ENCODE data around the gene SLC27A1. TPM values are rescaled to one million over a fixed set of nuclear protein-coding genes. Genes with fewer than 3 reads are reported as not detected.
A peak's percentile ranks its signal among the peaks of the same experiment; 100 is the strongest.
"Not testable (repeated sequence)": the region's sequence is repeated elsewhere in the genome, so short reads cannot be mapped to it uniquely, and the experiment has no call there.

Gene SLC27A1
- total and polyA plus RNA-seq, 2 donors: 2.0 to 11.9 TPM

DNA sequence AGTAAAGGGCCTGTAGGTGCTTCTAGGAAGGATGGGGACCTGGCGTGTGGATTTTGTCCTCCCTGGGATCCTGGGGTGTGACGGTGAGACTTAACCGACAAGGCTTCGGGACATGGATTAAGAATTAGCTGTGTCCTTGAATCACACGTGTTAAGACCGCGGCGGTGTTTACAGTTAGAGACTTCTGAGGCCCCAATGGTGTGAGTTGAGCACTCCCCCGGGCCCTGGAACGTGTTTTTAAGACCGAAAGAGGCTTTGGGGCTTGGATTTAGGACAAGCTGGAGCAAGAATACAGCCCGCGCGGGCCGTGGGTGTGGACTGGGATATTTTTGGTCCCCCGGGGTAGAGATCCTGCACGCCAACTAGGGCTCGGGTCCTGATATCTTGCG is 1.2 kb upstream of the SLC27A1 start:
- no peaks in the 10 kb centered on the region for H3K36me3 ChIP-seq (ENCODE audit: control insufficient read depth in 2 of 2, insufficient read depth in 2 of 2, low read length in 1 of 2)
- peak overlapping the region; percentile 35 to 58 for H3K4me3 ChIP-seq (ENCODE audit: low read length in 2 of 2)
- peaks cover 2 to 41% of the 10 kb centered on the region in 2 donors for H3K27me3 ChIP-seq (ENCODE audit: control insufficient read depth in 2 of 2, insufficient read depth in 1 of 2, low read length in 1 of 2)
- H3K4me1 ChIP-seq (ENCODE audit: control insufficient read depth in 2 of 2, insufficient read depth in 2 of 2, low read length in 2 of 2): peaks cover 12 to 33% of the 10 kb centered on the region in 2 donors
- peak overlapping the region; percentile 55 to 68 for H3K27ac ChIP-seq (ENCODE audit: low read depth in 1 of 2, low read length in 1 of 2)
- no peak for DNase-seq (ENCODE audit: low read depth in 6 of 9, low spot score in 9 of 9)
- H3K9me3 ChIP-seq (ENCODE audit: control insufficient read depth in 2 of 2, insufficient read depth in 1 of 2, low read length in 1 of 2): peaks cover 0 to 4% of the 10 kb centered on the region in 2 donors
- 23% methylated on average over 19 of the region's 19 CpGs for WGBS

DNA sequence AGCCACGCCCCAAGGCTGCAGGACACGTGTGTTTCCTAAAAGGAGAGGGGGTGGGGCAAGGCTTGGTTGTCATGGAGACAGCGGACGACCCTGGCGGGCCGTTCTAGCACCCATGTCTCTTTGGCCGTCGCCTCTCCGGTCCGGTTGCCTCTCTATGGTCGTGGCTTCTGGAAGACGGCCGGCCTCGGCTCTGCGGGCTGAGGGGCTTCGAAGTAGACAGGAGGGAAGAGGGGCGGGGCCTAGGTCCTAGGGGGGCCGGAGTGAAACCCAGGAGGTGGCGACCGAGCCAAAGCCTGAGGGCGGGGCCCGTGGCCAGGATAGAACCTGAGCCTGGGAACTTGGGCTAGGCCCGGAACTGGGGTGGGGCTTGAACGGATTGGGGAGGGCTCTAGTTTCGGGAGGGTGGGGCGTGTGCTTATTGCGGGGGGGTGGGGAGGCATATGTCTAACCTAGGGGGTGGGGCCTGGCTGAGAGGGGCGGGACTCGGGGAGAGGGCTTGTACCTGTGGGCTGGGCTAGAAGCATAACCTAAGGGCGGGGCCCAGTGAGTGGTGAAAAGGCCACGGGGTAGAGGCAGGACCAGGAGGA is 750 bp upstream of the SLC27A1 start:
- Histone ChIP-seq H3K36me3 (ENCODE audit: control insufficient read depth in 2 of 2, insufficient read depth in 2 of 2, low read length in 1 of 2) (no peaks in the 10 kb centered on the region), H3K9me3 (ENCODE audit: control insufficient read depth in 2 of 2, insufficient read depth in 1 of 2, low read length in 1 of 2) (peaks cover 0 to 4% of the 10 kb centered on the region in 2 donors), H3K27ac (ENCODE audit: low read depth in 1 of 2, low read length in 1 of 2) (peak overlapping the region; percentile 68 to 81), H3K4me3 (ENCODE audit: low read length in 2 of 2) (peak overlapping the region; percentile 56 to 58), H3K4me1 (ENCODE audit: control insufficient read depth in 2 of 2, insufficient read depth in 2 of 2, low read length in 2 of 2) (peaks cover 12 to 33% of the 10 kb centered on the region in 2 donors), H3K27me3 (ENCODE audit: control insufficient read depth in 2 of 2, insufficient read depth in 1 of 2, low read length in 1 of 2) (peaks cover 2 to 41% of the 10 kb centered on the region in 2 donors)
- under 1% methylated on average over 31 of the region's 31 CpGs for WGBS
- DNase-seq (ENCODE audit: low read depth in 6 of 9, low spot score in 9 of 9): peak in 8 of 9 donors; percentile 56 to 90 (median 74)

DNA sequence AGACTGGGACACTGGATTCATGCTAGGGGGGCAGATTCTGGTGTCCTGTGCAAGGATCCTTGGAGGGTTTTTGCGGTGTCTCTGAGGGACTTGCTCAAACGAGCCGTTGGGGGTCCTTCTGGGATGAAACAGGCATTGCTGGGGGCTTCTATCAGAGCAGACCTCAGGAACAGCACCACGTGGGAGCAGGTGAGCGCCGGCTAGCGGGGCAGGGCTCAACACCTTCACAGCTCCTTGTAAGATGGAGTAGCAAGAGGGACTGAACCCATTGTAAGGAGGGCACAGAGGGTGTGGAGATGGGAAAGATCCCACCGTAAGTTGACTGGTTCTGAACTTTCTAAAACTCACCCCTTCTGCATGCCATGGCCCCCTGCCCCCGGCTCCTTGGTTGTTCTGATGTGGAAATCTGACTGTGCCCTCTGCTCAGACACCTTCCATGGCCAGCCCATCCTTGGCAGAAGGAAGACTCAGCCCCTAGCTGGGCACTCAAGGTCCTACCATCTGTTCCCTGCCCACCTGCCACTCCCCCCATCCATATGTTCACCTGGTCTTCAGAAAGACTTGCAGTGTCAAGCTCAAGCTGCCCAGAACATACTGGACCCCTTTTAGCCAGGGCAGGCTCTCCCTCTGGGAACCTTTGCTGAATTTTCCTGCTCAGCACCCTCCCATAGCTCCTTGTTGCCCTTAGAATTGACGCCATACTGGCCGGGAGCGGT is 1.2 kb downstream of the SLC27A1 start:
- peak overlapping the region in 1 of 2 donors; percentile 18 for H3K27ac ChIP-seq (ENCODE audit: low read depth in 1 of 2, low read length in 1 of 2)
- 73% methylated on average over 12 of the region's 12 CpGs for WGBS
- no peak for DNase-seq (ENCODE audit: low read depth in 6 of 9, low spot score in 9 of 9)

GRCh38 chr19:17473041-17473440 is 2.7 kb downstream of the SLC27A1 start:
- Histone ChIP-seq H3K4me3 (ENCODE audit: low read length in 2 of 2) (no peak overlapping the region), H3K4me1 (ENCODE audit: control insufficient read depth in 2 of 2, insufficient read depth in 2 of 2, low read length in 2 of 2) (peaks cover 12 to 29% of the 10 kb centered on the region in 2 donors), H3K9me3 (ENCODE audit: control insufficient read depth in 2 of 2, insufficient read depth in 1 of 2, low read length in 1 of 2) (peaks cover 0 to 4% of the 10 kb centered on the region in 2 donors), H3K36me3 (ENCODE audit: control insufficient read depth in 2 of 2, insufficient read depth in 2 of 2, low read length in 1 of 2) (no peaks in the 10 kb centered on the region), H3K27me3 (ENCODE audit: control insufficient read depth in 2 of 2, insufficient read depth in 1 of 2, low read length in 1 of 2) (peaks cover 2 to 38% of the 10 kb centered on the region in 2 donors), H3K27ac (ENCODE audit: low read depth in 1 of 2, low read length in 1 of 2) (no peak overlapping the region)
- WGBS: 78% methylated on average over 9 of the region's 9 CpGs
- no peak for DNase-seq (ENCODE audit: low read depth in 6 of 9, low spot score in 9 of 9)

More for the DNA sequence above, 1.2 kb downstream of the SLC27A1 start:
- Histone ChIP-seq H3K4me3 (ENCODE audit: low read length in 2 of 2) (peak overlapping the region in 1 of 2 donors; percentile 56), H3K4me1 (ENCODE audit: control insufficient read depth in 2 of 2, insufficient read depth in 2 of 2, low read length in 2 of 2) (peaks cover 12 to 29% of the 10 kb centered on the region in 2 donors), H3K36me3 (ENCODE audit: control insufficient read depth in 2 of 2, insufficient read depth in 2 of 2, low read length in 1 of 2) (no peaks in the 10 kb centered on the region), H3K27me3 (ENCODE audit: control insufficient read depth in 2 of 2, insufficient read depth in 1 of 2, low read length in 1 of 2) (peaks cover 2 to 38% of the 10 kb centered on the region in 2 donors), H3K9me3 (ENCODE audit: control insufficient read depth in 2 of 2, insufficient read depth in 1 of 2, low read length in 1 of 2) (peaks cover 0 to 4% of the 10 kb centered on the region in 2 donors)

- DNase-seq (ENCODE audit: low read depth in 6 of 9, low spot score in 9 of 9); H3K27ac ChIP-seq (ENCODE audit: low read depth in 1 of 2, low read length in 1 of 2); H3K36me3 ChIP-seq (ENCODE audit: control insufficient read depth in 2 of 2, insufficient read depth in 2 of 2, low read length in 1 of 2); H3K9me3 ChIP-seq (ENCODE audit: control insufficient read depth in 2 of 2, insufficient read depth in 1 of 2, low read length in 1 of 2); H3K4me3 ChIP-seq (ENCODE audit: low read length in 2 of 2): not testable (repeated sequence)
- 79% methylated on average over 6 of the region's 6 CpGs for WGBS
- Histone ChIP-seq H3K27me3 (ENCODE audit: control insufficient read depth in 2 of 2, insufficient read depth in 1 of 2, low read length in 1 of 2) (peaks cover 0 to 18% of the 10 kb centered on the region in 2 donors), H3K4me1 (ENCODE audit: control insufficient read depth in 2 of 2, insufficient read depth in 2 of 2, low read length in 2 of 2) (peaks cover 8 to 14% of the 10 kb centered on the region in 2 donors)
Observed at GRCh38 chr19:17475011-17475540, 4.8 kb downstream of the SLC27A1 start.

DNA sequence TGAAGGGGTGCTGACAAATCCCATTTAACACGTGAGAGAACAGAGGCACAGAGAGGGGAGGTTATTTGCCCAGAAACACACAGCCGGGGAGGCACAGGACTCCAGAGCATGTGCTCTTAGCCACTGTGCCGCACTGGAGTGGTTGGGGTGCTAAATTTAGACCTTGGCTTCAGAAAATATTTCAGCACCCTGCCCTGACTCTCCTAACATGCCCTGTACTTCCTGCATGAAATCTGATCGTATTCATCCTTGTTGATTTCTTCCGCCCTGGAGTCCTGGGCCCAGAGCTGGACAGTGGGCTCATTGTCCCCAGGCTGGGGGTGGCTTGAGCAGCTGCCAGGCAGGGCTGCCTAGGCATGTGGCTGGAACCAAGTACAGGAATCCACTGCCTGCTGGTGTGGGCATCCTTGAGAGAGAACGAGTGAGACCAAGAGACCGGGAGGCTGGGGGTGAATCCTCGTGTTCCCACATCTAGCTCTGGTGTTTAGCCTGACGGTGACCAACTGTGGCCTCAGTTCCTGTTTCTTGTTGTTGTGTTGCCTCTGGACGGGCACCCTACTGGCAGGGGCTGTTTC is 5.3 kb downstream of the SLC27A1 start:
- no peaks in the 10 kb centered on the region for H3K36me3 ChIP-seq (ENCODE audit: control insufficient read depth in 2 of 2, insufficient read depth in 2 of 2, low read length in 1 of 2)
- H3K4me3 ChIP-seq (ENCODE audit: low read length in 2 of 2): no peak overlapping the region
- peaks cover 8 to 11% of the 10 kb centered on the region in 2 donors for H3K4me1 ChIP-seq (ENCODE audit: control insufficient read depth in 2 of 2, insufficient read depth in 2 of 2, low read length in 2 of 2)
- H3K9me3 ChIP-seq (ENCODE audit: control insufficient read depth in 2 of 2, insufficient read depth in 1 of 2, low read length in 1 of 2): peaks cover 0 to 4% of the 10 kb centered on the region in 2 donors
- H3K27ac ChIP-seq (ENCODE audit: low read depth in 1 of 2, low read length in 1 of 2): no peak overlapping the region
- 84% methylated on average over 10 of the region's 10 CpGs for WGBS
- H3K27me3 ChIP-seq (ENCODE audit: control insufficient read depth in 2 of 2, insufficient read depth in 1 of 2, low read length in 1 of 2): peaks cover 0 to 14% of the 10 kb centered on the region in 2 donors
- no peak for DNase-seq (ENCODE audit: low read depth in 6 of 9, low spot score in 9 of 9)

DNA sequence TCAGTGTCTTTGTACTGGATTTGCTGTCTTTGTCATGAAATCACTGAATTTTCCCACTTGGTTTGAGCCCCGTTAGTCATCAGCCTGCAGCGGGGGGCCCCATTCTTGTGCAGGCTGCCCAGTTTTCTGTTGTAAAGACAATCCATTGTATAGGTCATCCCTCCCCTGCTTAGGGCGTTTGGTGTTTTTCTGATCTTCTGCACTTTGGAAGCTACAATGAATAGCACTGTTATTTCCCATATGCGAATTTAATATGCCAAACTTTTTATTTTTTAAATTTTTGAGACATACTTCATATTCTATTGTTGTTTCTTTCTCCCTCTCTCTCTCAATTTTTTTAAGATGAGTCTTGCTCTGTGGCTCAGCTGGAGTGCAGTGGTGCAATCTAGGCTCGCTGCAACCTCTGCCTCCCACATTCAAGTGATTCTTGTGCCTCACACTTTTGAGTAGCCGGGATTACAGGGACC is 9.0 kb downstream of the SLC27A1 start:
- H3K4me1 ChIP-seq (ENCODE audit: control insufficient read depth in 2 of 2, insufficient read depth in 2 of 2, low read length in 2 of 2): no peaks in the 10 kb centered on the region
- H3K4me3 ChIP-seq (ENCODE audit: low read length in 2 of 2): no peak overlapping the region
- 96% methylated on average over 6 of the region's 6 CpGs for WGBS
- no peak for DNase-seq (ENCODE audit: low read depth in 6 of 9, low spot score in 9 of 9)
- no peaks in the 10 kb centered on the region for H3K36me3 ChIP-seq (ENCODE audit: control insufficient read depth in 2 of 2, insufficient read depth in 2 of 2, low read length in 1 of 2)
- no peaks in the 10 kb centered on the region for H3K9me3 ChIP-seq (ENCODE audit: control insufficient read depth in 2 of 2, insufficient read depth in 1 of 2, low read length in 1 of 2)
- no peaks in the 10 kb centered on the region for H3K27me3 ChIP-seq (ENCODE audit: control insufficient read depth in 2 of 2, insufficient read depth in 1 of 2, low read length in 1 of 2)
- no peak overlapping the region for H3K27ac ChIP-seq (ENCODE audit: low read depth in 1 of 2, low read length in 1 of 2)

GRCh38 chr19:17481986-17482385 is 11.7 kb downstream of the SLC27A1 start:
- Histone ChIP-seq H3K4me3 (ENCODE audit: low read length in 2 of 2) (no peak overlapping the region), H3K36me3 (ENCODE audit: control insufficient read depth in 2 of 2, insufficient read depth in 2 of 2, low read length in 1 of 2) (no peaks in the 10 kb centered on the region), H3K4me1 (ENCODE audit: control insufficient read depth in 2 of 2, insufficient read depth in 2 of 2, low read length in 2 of 2) (no peaks in the 10 kb centered on the region), H3K9me3 (ENCODE audit: control insufficient read depth in 2 of 2, insufficient read depth in 1 of 2, low read length in 1 of 2) (no peaks in the 10 kb centered on the region), H3K27me3 (ENCODE audit: control insufficient read depth in 2 of 2, insufficient read depth in 1 of 2, low read length in 1 of 2) (no peaks in the 10 kb centered on the region), H3K27ac (ENCODE audit: low read depth in 1 of 2, low read length in 1 of 2) (no peak overlapping the region)
- 96% methylated on average over 13 of the region's 13 CpGs for WGBS
- no peak for DNase-seq (ENCODE audit: low read depth in 6 of 9, low spot score in 9 of 9)
